Fibroblast of gingiva (primary cell): ENCODE measurements around the gene GPR158.
"Not testable (repeated sequence)": the region's sequence is repeated elsewhere in the genome, so short reads cannot be mapped to it uniquely, and the experiment has no call there.

Source experiments
- DNase-seq: peaks from one replicate; pipeline ENCODE4 v3.0.0-alpha.2; 2011; ENCODE audit warnings: low read depth

The GPR158 gene

DNA sequence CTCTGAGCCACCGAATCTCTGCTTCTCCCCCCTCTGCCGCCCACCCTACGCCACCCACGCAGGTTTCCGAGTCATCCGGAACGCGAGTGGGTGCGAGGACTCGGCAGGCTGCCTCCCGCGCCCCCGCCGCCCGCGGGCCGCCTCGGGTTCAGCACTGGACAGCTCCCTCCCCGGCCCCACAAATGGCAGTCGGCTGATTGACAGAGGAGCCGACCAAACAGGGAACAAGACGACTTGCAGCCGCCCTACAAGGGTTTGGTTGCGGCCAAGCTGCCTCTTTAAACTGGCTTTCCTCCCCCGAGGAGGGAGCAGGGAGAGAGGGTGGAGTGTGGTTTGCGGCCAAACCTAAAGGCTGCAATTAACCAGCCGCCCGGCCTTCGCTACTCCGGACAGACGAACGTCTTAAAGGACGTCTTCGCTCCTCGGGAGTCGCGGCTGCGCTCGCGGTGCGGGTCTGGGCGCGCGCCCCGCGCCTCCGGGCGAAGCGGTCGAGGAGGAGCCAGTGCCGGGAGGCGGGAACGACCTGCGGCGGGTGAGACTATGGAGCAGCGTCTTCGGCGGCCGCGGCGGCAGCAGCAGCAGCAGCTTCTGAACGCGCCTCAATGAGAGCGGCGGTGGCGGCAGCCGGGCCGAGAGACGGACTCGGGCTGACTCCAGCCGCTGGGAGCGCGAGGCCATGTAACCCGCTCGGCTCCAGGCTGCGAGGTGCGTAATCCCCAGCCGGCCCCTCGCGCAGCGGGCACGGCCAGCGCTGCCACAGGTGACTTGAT lies at the start of gene GPR158:
Gene GPR158 (plus strand): TSS at position 541 of the 770 bp plus-strand sequence. CDS start 420 bp downstream, outside the sequence.
- DNase-seq: peak; percentile 86

GRCh38 chr10:25125201-25125611 lies 49.6 kb upstream of the GPR158 start:
- no peak for DNase-seq

DNA sequence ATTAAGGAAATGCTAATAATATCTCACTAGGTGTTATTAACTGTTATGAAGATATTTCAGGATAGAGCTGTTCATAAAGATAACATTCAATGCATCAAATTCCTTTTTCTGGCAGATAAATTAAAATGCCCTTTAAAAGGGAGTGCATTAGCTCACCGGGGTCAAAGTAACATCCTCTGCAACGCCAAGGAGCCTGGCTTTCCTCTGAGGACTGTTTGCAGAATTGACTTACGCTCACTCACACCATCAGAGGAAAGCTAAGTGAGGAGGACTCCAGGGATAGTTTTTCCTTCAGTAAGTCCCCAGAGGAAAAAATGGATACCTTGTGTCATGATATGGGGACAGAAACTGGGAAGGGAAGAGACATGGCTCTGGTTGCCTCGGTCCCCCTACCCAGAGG lies 45.2 kb upstream of the GPR158 start:
- DNase-seq: no peak

DNA sequence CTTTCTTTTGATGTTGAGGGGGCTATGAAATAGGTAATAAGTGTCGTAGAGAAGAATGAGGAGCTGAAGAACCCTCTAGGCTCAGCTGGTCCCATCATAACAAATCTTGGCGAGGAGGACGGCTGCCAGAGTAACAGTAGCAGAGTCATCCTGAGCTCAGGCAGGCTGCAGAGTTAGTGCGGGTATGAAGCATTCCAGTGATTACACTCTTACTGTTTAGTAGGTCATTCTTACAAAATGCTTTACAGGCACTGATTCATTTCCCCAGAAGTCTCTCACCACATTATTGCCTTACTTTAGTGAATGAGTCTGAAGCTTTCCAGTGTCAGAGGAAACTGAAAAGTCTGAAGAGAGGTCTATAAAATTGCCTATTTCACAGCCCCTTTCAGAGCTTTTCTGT lies 43.9 kb upstream of the GPR158 start:
- DNase-seq: no peak

GRCh38 chr10:25142116-25142864 lies 32.5 kb upstream of the GPR158 start:
- DNase-seq: no peak

DNA sequence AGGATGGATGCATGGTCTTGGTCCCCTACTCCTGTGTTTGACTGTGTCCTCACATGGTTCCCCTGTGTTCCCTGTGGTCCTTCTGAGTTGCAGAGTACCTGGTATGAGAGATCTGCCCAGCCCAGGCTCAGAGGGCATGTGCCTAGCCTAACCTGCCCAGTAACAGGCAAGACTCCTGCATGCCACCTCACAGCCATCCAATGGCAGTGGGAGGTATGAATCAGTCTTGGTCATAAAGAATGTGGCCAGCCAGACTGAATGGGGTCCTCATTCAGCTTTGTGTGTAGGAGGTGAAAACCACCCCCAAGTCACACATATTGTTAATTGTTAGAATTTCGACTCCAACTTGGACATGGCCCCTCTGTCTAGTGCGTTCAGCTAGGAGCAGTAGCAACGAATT lies 17.2 kb upstream of the GPR158 start:
- DNase-seq: no peak

- DNase-seq: no peak
Measured at GRCh38 chr10:25159591-25159990, 15.2 kb upstream of the GPR158 start.

DNA sequence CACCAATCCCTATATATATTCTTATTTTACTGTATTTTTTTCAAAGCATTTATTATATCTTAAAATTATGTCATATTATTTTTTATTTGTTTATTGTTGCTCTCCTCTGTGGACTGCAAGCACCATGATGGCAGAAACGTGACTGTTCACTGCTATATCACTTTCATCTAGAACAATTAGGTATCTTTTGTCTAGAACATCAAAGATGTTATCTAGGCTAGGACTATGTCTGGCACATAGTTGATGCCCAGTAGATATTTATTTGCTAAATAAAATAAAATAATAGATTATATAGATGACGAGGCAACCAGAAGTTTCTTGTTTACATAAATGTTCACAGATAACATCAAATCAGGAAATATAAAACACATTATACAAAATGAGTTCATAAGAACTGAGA lies 12.4 kb upstream of the GPR158 start:
- no peak for DNase-seq

- not testable (repeated sequence) for DNase-seq
Measured at GRCh38 chr10:25163464-25163863, 11.3 kb upstream of the GPR158 start.

- no peak for DNase-seq
Measured at GRCh38 chr10:25169740-25170139, 5.1 kb upstream of the GPR158 start.

- no peak for DNase-seq
Measured at GRCh38 chr10:25170627-25171026, 4.2 kb upstream of the GPR158 start.

DNA sequence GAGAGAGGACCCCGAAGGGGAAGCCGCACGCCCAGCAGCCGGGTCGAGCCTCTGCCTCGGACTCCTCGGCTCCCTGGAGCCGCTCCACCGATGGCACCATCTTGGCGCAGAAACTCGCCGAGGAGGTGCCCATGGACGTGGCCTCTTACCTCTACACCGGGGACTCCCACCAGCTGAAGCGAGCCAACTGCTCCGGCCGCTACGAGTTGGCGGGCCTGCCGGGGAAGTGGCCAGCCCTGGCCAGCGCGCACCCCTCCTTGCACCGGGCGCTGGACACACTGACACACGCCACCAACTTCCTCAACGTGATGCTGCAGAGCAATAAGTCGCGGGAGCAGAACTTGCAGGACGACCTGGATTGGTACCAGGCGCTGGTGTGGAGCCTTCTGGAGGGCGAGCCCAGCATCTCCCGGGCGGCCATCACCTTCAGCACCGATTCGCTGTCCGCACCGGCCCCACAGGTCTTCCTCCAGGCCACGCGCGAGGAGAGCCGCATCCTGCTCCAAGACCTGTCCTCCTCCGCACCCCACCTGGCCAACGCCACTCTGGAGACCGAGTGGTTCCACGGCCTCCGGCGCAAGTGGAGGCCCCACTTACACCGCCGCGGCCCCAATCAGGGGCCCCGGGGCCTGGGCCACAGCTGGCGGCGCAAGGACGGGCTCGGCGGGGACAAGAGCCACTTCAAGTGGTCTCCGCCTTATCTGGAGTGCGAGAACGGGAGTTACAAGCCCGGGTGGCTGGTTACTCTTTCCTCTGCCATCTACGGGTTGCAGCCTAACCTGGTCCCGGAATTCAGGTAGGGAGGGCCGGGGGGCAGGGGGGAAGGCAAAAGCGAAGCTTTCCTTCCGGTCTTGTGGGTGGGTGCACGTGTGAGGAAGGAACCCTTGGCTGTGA lies 973 bp downstream of the GPR158 start:
- no peak for DNase-seq

DNA sequence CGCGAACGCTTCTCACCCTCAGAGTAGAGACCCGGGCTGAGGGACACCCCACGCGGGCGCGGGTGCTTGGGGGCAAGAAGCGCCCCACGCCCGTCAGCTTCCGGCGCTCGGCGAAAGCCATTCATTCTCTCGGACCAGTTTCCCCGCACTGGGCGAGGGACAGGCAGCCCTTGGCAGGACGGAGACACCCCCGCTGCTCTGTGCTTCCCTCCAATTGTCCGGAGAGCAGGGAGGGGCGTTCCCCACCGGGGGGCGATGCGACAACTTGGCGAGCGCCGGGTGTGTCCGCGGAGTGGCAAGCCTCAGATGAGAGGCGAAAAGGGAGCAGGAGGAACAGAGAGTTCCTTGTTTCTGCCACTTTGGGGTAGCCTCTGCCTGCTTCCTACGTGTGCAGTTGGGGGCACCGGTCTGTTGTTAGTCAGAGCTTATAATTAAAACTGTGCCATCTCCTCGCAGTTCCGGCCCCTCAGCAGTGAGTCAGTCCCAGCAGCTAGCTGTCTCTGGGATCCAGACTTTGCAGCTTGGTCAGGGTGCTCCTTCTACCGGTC lies 1.7 kb downstream of the GPR158 start:
- DNase-seq: no peak

DNA sequence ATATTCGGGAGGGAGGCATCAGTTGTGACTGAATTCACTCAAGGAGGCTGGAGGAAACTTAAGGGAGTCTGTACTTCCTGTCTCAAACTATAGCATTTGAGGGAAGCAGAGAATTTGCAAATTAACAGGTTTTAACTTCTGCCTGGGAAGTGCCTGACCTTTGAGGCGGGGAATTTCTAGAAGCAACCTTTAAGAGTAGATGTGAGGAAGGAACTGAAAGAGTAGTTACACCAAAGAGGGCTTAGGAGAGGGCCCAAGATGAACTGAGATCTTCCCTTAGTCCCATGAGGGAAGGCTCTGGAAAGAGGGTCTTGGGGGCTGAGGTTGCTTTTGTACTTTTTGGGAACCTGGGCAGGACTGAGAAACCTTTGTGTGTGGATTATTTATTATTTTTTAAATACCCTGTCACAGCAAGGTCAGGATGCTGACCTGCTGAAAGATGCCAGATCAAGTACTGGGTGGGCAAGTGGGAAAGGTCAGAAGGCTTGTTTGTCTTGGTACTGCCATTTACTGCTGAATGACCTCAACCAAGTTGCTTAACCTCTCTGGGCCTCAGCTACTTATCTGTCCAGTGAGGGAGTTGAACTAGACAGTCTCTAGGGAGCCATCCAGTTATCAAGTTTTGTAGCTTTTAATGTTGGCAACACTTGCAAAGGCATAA lies 2.4 kb downstream of the GPR158 start:
- no peak for DNase-seq

- no peak for DNase-seq
Measured at GRCh38 chr10:25177754-25178135, 2.9 kb downstream of the GPR158 start.

- no peak for DNase-seq
Measured at GRCh38 chr10:25178411-25178810, 3.6 kb downstream of the GPR158 start.

DNA sequence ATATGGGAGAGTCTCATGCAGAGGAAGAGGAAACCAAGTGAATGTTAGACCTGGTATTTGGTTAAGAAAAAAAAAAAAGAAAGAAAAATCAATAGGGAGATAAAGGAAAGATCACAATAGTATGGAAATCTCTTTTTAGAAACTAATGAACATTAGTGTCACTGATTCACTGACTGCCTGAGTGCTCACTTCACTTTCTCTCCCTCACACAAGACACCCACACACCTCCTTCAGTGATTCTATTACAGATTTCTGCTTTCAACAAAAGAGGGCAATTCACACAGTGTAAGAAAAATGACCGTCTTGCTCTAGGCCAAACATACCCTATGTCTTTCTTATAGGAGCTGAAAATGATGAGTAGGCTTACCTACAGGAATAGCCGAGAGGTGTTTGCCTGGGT lies 6.0 kb downstream of the GPR158 start:
- no peak for DNase-seq

- no peak for DNase-seq
Measured at GRCh38 chr10:25182636-25183035, 7.8 kb downstream of the GPR158 start.

GRCh38 chr10:25191162-25191895 lies 16.5 kb downstream of the GPR158 start:
- DNase-seq: no peak

GRCh38 chr10:25198151-25198550 lies 23.4 kb downstream of the GPR158 start:
- DNase-seq: no peak
